Measurements from ENCODE around the gene GABRP. TPM values are rescaled to one million over a fixed set of nuclear protein-coding genes. Genes with fewer than 3 reads are reported as not detected.

The GABRP gene
- total RNA-seq, 1 donor from 2014 or later = not detected

- Mint-ChIP-seq H3K27me3 (ENCODE audit: low read depth) (peaks cover 1% of the 10 kb centered on the region), H3K27ac (ENCODE audit: unreplicated experiment) (no peak overlapping the region), H3K9me3 (ENCODE audit: low read depth) (peaks cover 6% of the 10 kb centered on the region), H3K4me3 (ENCODE audit: unreplicated experiment) (no peak overlapping the region), H3K4me1 (ENCODE audit: low read depth) (peaks cover 13% of the 10 kb centered on the region), H3K36me3 (ENCODE audit: low read depth) (peaks cover 7% of the 10 kb centered on the region)
- no peak for TF ChIP-seq CTCF (IDR thresholded peaks at IDR 0.05)
- DNase-seq (ENCODE audit: low spot score) = no peak
Observed at GRCh38 chr5:170740551-170741205, 42.8 kb upstream of the GABRP start.

GRCh38 chr5:170741801-170742200 lies 41.7 kb upstream of the GABRP start:
- no peak for TF ChIP-seq CTCF (IDR thresholded peaks at IDR 0.05)
- no peak for DNase-seq (ENCODE audit: low spot score)
- Mint-ChIP-seq H3K36me3 (ENCODE audit: low read depth) (peaks cover 1% of the 10 kb centered on the region), H3K9me3 (ENCODE audit: low read depth) (no peaks in the 10 kb centered on the region), H3K27me3 (ENCODE audit: low read depth) (peaks cover 1% of the 10 kb centered on the region), H3K4me3 (ENCODE audit: unreplicated experiment) (no peak overlapping the region), H3K4me1 (ENCODE audit: low read depth) (peaks cover 23% of the 10 kb centered on the region), H3K27ac (ENCODE audit: unreplicated experiment) (no peak overlapping the region)

- Mint-ChIP-seq H3K4me1 (ENCODE audit: low read depth) (peaks cover 28% of the 10 kb centered on the region), H3K4me3 (ENCODE audit: unreplicated experiment) (no peak overlapping the region), H3K9me3 (ENCODE audit: low read depth) (no peaks in the 10 kb centered on the region), H3K27me3 (ENCODE audit: low read depth) (peaks cover 1% of the 10 kb centered on the region), H3K27ac (ENCODE audit: unreplicated experiment) (no peak overlapping the region), H3K36me3 (ENCODE audit: low read depth) (no peaks in the 10 kb centered on the region)
- no peak for TF ChIP-seq CTCF (IDR thresholded peaks at IDR 0.05)
- DNase-seq (ENCODE audit: low spot score) = no peak
Observed at GRCh38 chr5:170743876-170744212, 39.7 kb upstream of the GABRP start.

- Mint-ChIP-seq H3K36me3 (ENCODE audit: low read depth) (no peaks in the 10 kb centered on the region), H3K9me3 (ENCODE audit: low read depth) (no peaks in the 10 kb centered on the region), H3K4me3 (ENCODE audit: unreplicated experiment) (peak overlapping the region; percentile 12), H3K27ac (ENCODE audit: unreplicated experiment) (peak overlapping the region; percentile 65), H3K27me3 (ENCODE audit: low read depth) (peaks cover 2% of the 10 kb centered on the region), H3K4me1 (ENCODE audit: low read depth) (peaks cover 28% of the 10 kb centered on the region)
- DNase-seq (ENCODE audit: low spot score) = peak; percentile 79
- no peak for TF ChIP-seq CTCF (IDR thresholded peaks at IDR 0.05)
Observed at GRCh38 chr5:170745481-170746071, 37.9 kb upstream of the GABRP start.

GRCh38 chr5:170746075-170746960 lies 37.2 kb upstream of the GABRP start:
- Mint-ChIP-seq H3K27ac (ENCODE audit: unreplicated experiment) (peak overlapping the region; percentile 65), H3K36me3 (ENCODE audit: low read depth) (no peaks in the 10 kb centered on the region), H3K4me3 (ENCODE audit: unreplicated experiment) (no peak overlapping the region), H3K4me1 (ENCODE audit: low read depth) (peaks cover 28% of the 10 kb centered on the region), H3K27me3 (ENCODE audit: low read depth) (peaks cover 6% of the 10 kb centered on the region), H3K9me3 (ENCODE audit: low read depth) (no peaks in the 10 kb centered on the region)
- no peak for TF ChIP-seq CTCF (IDR thresholded peaks at IDR 0.05)
- DNase-seq (ENCODE audit: low spot score) = no peak
